ENCODE results near the gene ILDR2. TPM values are rescaled to one million over a fixed set of nuclear protein-coding genes. Genes with fewer than 3 reads are reported as not detected.

Gene ILDR2
- total RNA-seq, 1 donor from 2014 or later: 2.7 TPM

- peaks cover 9% of the 10 kb centered on the region for H3K9me3 Mint-ChIP-seq (ENCODE audit: low read depth)
- peaks cover 8% of the 10 kb centered on the region for H3K36me3 Mint-ChIP-seq (ENCODE audit: low read depth)
- no peak overlapping the region for H3K4me3 Mint-ChIP-seq (ENCODE audit: unreplicated experiment)
- H3K4me1 Mint-ChIP-seq (ENCODE audit: low read depth): peaks cover 35% of the 10 kb centered on the region
- peaks cover 4% of the 10 kb centered on the region for H3K27me3 Mint-ChIP-seq (ENCODE audit: low read depth)
- DNase-seq (ENCODE audit: low spot score): no peak
- TF ChIP-seq, protein P1, sequence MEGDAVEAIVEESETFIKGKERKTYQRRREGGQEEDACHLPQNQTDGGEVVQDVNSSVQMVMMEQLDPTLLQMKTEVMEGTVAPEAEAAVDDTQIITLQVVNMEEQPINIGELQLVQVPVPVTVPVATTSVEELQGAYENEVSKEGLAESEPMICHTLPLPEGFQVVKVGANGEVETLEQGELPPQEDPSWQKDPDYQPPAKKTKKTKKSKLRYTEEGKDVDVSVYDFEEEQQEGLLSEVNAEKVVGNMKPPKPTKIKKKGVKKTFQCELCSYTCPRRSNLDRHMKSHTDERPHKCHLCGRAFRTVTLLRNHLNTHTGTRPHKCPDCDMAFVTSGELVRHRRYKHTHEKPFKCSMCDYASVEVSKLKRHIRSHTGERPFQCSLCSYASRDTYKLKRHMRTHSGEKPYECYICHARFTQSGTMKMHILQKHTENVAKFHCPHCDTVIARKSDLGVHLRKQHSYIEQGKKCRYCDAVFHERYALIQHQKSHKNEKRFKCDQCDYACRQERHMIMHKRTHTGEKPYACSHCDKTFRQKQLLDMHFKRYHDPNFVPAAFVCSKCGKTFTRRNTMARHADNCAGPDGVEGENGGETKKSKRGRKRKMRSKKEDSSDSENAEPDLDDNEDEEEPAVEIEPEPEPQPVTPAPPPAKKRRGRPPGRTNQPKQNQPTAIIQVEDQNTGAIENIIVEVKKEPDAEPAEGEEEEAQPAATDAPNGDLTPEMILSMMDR (IDR thresholded peaks at IDR 0.05): no peak
- no peak overlapping the region for H3K27ac Mint-ChIP-seq (ENCODE audit: unreplicated experiment)
Observed at GRCh38 chr1:166907763-166908162, 67.6 kb downstream of the ILDR2 start.

DNA sequence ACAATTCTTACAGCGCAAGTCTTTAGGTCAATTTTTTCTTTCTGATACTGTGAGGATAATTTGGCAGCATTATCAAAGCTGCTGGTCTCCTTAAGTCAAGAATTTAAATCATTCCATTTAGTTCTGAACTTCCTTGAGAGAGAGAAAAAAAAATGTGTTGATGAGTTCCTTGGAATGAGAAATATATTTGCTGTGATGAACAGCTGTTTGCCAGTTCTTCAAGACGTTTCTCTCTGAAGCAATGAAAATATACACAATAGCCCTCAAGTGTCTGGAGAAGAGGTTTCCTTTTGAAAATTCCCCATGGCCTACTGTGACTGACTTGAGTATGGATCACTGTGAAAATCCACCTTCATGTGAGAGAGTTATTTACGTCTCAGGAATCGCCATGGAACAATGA, 68.3 kb downstream of the ILDR2 start:
- TF ChIP-seq, protein P1 (IDR thresholded peaks at IDR 0.05): no peak
- H3K9me3 Mint-ChIP-seq (ENCODE audit: low read depth): peaks cover 9% of the 10 kb centered on the region
- H3K4me1 Mint-ChIP-seq (ENCODE audit: low read depth): peaks cover 38% of the 10 kb centered on the region
- H3K36me3 Mint-ChIP-seq (ENCODE audit: low read depth): peaks cover 7% of the 10 kb centered on the region
- DNase-seq (ENCODE audit: low spot score): no peak
- no peak overlapping the region for H3K4me3 Mint-ChIP-seq (ENCODE audit: unreplicated experiment)
- peaks cover 3% of the 10 kb centered on the region for H3K27me3 Mint-ChIP-seq (ENCODE audit: low read depth)
- peak overlapping the region; percentile 91 for H3K27ac Mint-ChIP-seq (ENCODE audit: unreplicated experiment)

DNA sequence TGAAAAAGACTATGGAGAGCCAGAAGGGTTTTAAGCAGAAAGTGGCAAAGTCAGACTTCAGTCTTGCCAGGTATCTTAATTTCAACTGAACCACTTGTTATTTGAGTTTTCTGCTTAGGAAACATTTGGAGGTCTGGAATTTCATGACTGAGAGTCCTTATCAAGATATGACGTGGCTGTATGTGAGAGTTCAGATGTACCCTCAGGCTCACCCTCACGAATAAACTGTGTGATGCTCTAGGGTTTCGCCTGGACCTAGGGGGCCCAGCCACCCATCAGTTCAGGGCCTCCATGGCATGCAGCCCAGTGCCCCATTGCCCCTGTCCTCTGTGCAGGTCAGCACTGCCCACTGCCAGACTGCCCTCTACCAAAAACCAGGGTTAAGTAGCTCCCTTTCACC, 68.7 kb downstream of the ILDR2 start:
- Mint-ChIP-seq H3K36me3 (ENCODE audit: low read depth) (peaks cover 3% of the 10 kb centered on the region), H3K27ac (ENCODE audit: unreplicated experiment) (peak overlapping the region; percentile 91), H3K4me1 (ENCODE audit: low read depth) (peaks cover 39% of the 10 kb centered on the region), H3K4me3 (ENCODE audit: unreplicated experiment) (no peak overlapping the region), H3K27me3 (ENCODE audit: low read depth) (peaks cover 3% of the 10 kb centered on the region), H3K9me3 (ENCODE audit: low read depth) (peaks cover 5% of the 10 kb centered on the region)
- TF ChIP-seq, protein P1 (IDR thresholded peaks at IDR 0.05): no peak
- no peak for DNase-seq (ENCODE audit: low spot score)

- peaks cover 3% of the 10 kb centered on the region for H3K27me3 Mint-ChIP-seq (ENCODE audit: low read depth)
- no peaks in the 10 kb centered on the region for H3K36me3 Mint-ChIP-seq (ENCODE audit: low read depth)
- peak overlapping the region; percentile 91 for H3K27ac Mint-ChIP-seq (ENCODE audit: unreplicated experiment)
- TF ChIP-seq, protein P1 (IDR thresholded peaks at IDR 0.05): no peak
- no peaks in the 10 kb centered on the region for H3K9me3 Mint-ChIP-seq (ENCODE audit: low read depth)
- H3K4me3 Mint-ChIP-seq (ENCODE audit: unreplicated experiment): no peak overlapping the region
- peaks cover 47% of the 10 kb centered on the region for H3K4me1 Mint-ChIP-seq (ENCODE audit: low read depth)
- DNase-seq (ENCODE audit: low spot score): no peak
Observed at GRCh38 chr1:166905900-166906299, 69.4 kb downstream of the ILDR2 start.

- H3K36me3 Mint-ChIP-seq (ENCODE audit: low read depth): no peaks in the 10 kb centered on the region
- no peak for DNase-seq (ENCODE audit: low spot score)
- peaks cover 4% of the 10 kb centered on the region for H3K27me3 Mint-ChIP-seq (ENCODE audit: low read depth)
- TF ChIP-seq, protein P1 (IDR thresholded peaks at IDR 0.05): no peak
- peak overlapping the region; percentile 91 for H3K27ac Mint-ChIP-seq (ENCODE audit: unreplicated experiment)
- no peaks in the 10 kb centered on the region for H3K9me3 Mint-ChIP-seq (ENCODE audit: low read depth)
- no peak overlapping the region for H3K4me3 Mint-ChIP-seq (ENCODE audit: unreplicated experiment)
- H3K4me1 Mint-ChIP-seq (ENCODE audit: low read depth): peaks cover 52% of the 10 kb centered on the region
Observed at GRCh38 chr1:166905136-166905535, 70.2 kb downstream of the ILDR2 start.
